Measurements from ENCODE around the gene ADARB2. TPM values are rescaled to one million over a fixed set of nuclear protein-coding genes. Genes with fewer than 3 reads are reported as not detected.

ADARB2 gene
- total and polyA plus RNA-seq, 2 donors = 0.66 to 2.5 TPM

DNA sequence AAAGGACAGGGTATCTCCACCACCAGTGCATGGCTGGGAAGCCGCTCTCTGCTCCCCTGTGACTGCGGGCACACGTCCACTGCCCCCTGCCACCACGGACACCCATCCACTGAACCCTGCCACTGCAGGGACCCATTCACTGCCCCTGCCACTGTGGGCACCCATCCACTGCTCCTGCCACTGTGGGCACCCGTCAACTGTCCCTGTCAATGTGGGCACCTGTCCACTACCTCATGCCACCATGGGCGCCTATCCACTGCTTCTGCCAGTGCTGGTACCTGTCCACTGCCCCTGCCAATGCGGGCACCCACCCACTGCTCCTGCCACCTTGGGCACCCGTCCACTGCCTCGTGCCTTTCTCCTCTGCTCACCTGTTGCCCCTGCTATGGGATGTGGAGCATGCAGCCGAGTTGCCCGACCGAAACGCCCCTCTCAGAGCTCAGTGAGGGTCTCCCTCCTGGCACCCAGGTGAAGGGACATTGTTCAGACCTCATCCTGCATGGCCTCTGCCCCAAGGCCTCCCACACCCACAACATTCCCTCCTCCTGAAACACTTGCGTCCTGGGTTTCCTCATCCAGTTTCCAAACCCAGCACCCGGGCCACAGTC lies 207.4 kb downstream of the ADARB2 start:
- Histone ChIP-seq H3K4me3 (ENCODE audit: low read length in 2 of 2) (no peak overlapping the region), H3K9me3 (ENCODE audit: control insufficient read depth in 2 of 2, insufficient read depth in 1 of 2, low read length in 1 of 2) (peaks cover 0 to 4% of the 10 kb centered on the region in 2 donors), H3K27ac (ENCODE audit: low read depth in 1 of 2, low read length in 1 of 2) (no peak overlapping the region), H3K4me1 (ENCODE audit: control insufficient read depth in 2 of 2, insufficient read depth in 2 of 2, low read length in 2 of 2) (peaks cover 0 to 8% of the 10 kb centered on the region in 2 donors), H3K27me3 (ENCODE audit: control insufficient read depth in 2 of 2, insufficient read depth in 1 of 2, low read length in 1 of 2) (no peaks in the 10 kb centered on the region), H3K36me3 (ENCODE audit: control insufficient read depth in 2 of 2, insufficient read depth in 2 of 2, low read length in 1 of 2) (no peaks in the 10 kb centered on the region)
- WGBS = 95% methylated on average over 15 of the region's 15 CpGs
- no peak for DNase-seq (ENCODE audit: low read depth in 6 of 9, low spot score in 9 of 9)

GRCh38 chr10:1527951-1528350 lies 209.4 kb downstream of the ADARB2 start:
- Histone ChIP-seq H3K9me3 (ENCODE audit: control insufficient read depth in 2 of 2, insufficient read depth in 1 of 2, low read length in 1 of 2) (peaks cover 0 to 4% of the 10 kb centered on the region in 2 donors), H3K4me3 (ENCODE audit: low read length in 2 of 2) (no peak overlapping the region), H3K4me1 (ENCODE audit: control insufficient read depth in 2 of 2, insufficient read depth in 2 of 2, low read length in 2 of 2) (peaks cover 0 to 8% of the 10 kb centered on the region in 2 donors), H3K27me3 (ENCODE audit: control insufficient read depth in 2 of 2, insufficient read depth in 1 of 2, low read length in 1 of 2) (no peaks in the 10 kb centered on the region), H3K36me3 (ENCODE audit: control insufficient read depth in 2 of 2, insufficient read depth in 2 of 2, low read length in 1 of 2) (no peaks in the 10 kb centered on the region), H3K27ac (ENCODE audit: low read depth in 1 of 2, low read length in 1 of 2) (no peak overlapping the region)
- WGBS = 90% methylated on average over 15 of the region's 15 CpGs
- no peak for DNase-seq (ENCODE audit: low read depth in 6 of 9, low spot score in 9 of 9)

GRCh38 chr10:1526436-1527055 lies 210.8 kb downstream of the ADARB2 start:
- H3K4me1 ChIP-seq (ENCODE audit: control insufficient read depth in 2 of 2, insufficient read depth in 2 of 2, low read length in 2 of 2) = peaks cover 0 to 2% of the 10 kb centered on the region in 2 donors
- H3K9me3 ChIP-seq (ENCODE audit: control insufficient read depth in 2 of 2, insufficient read depth in 1 of 2, low read length in 1 of 2) = peaks cover 0 to 4% of the 10 kb centered on the region in 2 donors
- H3K36me3 ChIP-seq (ENCODE audit: control insufficient read depth in 2 of 2, insufficient read depth in 2 of 2, low read length in 1 of 2) = no peaks in the 10 kb centered on the region
- peak in 3 of 9 donors; percentile 8 to 44 (median 40) for DNase-seq (ENCODE audit: low read depth in 6 of 9, low spot score in 9 of 9)
- 65% methylated on average over 18 of the region's 18 CpGs for WGBS
- no peaks in the 10 kb centered on the region for H3K27me3 ChIP-seq (ENCODE audit: control insufficient read depth in 2 of 2, insufficient read depth in 1 of 2, low read length in 1 of 2)
- H3K4me3 ChIP-seq (ENCODE audit: low read length in 2 of 2) = peak overlapping the region in 1 of 2 donors; percentile 18
- no peak overlapping the region for H3K27ac ChIP-seq (ENCODE audit: low read depth in 1 of 2, low read length in 1 of 2)

DNA sequence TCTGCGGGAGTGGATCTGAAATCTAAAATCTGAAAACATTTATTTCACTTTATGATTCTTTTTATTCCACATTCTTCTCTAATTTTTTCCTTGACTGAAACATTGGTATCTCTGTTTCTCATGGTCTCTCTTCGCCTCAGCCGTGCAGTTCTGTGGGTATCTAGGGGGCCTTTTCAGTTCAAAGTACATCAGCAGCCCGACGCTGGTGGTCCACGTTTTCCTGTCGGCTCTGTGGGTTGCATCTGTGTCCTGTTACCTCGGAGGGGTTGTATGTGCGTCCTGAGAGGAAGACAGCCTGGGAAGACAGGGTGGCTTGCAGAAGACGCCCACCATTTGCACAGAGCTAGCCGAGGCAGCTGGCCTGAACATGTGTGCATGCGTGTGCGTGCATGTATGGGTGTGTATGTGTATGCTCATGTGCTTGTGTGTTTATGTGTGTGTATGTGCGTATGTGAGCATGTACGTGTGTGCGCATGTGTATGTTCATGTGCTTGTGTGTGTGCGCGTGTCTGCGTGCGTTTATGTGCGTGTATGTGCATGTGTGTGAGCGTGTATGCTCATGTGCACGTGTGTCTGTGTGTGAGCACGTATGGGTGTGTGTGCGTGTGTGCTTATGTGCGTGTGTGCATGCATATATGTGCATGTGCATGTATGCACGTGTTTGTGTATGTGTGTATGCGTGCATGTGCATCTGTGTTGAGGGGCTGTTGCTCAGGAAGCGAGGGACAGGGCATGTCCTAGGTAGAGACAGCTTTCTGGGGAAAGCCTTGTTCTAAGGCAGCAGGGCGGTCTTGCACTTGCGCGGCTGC lies 211.8 kb downstream of the ADARB2 start:
- WGBS = 95% methylated on average over 32 of the region's 32 CpGs

DNA sequence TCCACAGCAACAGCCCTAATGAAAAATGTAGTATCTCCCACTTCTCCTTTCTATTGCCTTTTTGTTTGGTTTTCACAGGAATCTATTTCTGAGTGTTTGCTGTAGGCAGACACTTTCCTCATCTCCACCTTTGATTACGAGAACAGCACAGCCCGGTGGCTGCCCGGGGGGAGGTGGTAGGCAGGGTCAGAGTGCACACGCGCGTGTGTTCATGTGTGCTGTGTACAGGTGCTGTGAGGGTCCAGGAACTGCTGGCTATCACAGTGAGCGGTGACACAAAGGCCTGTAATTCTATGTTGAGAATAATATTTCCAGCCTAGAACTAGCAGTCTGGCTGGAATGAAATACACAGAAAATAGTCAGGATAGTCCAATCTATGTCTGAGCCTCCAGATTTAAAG lies 212.8 kb downstream of the ADARB2 start:
- Histone ChIP-seq H3K36me3 (ENCODE audit: control insufficient read depth in 2 of 2, insufficient read depth in 2 of 2, low read length in 1 of 2) (no peaks in the 10 kb centered on the region), H3K4me3 (ENCODE audit: low read length in 2 of 2) (no peak overlapping the region), H3K9me3 (ENCODE audit: control insufficient read depth in 2 of 2, insufficient read depth in 1 of 2, low read length in 1 of 2) (no peaks in the 10 kb centered on the region), H3K27me3 (ENCODE audit: control insufficient read depth in 2 of 2, insufficient read depth in 1 of 2, low read length in 1 of 2) (no peaks in the 10 kb centered on the region), H3K4me1 (ENCODE audit: control insufficient read depth in 2 of 2, insufficient read depth in 2 of 2, low read length in 2 of 2) (no peaks in the 10 kb centered on the region), H3K27ac (ENCODE audit: low read depth in 1 of 2, low read length in 1 of 2) (no peak overlapping the region)
- no peak for DNase-seq (ENCODE audit: low read depth in 6 of 9, low spot score in 9 of 9)
- 96% methylated on average over 7 of the region's 7 CpGs for WGBS

More for the DNA sequence above, 211.8 kb downstream of the ADARB2 start:
- Histone ChIP-seq H3K9me3 (ENCODE audit: control insufficient read depth in 2 of 2, insufficient read depth in 1 of 2, low read length in 1 of 2) (peaks cover 0 to 4% of the 10 kb centered on the region in 2 donors), H3K27me3 (ENCODE audit: control insufficient read depth in 2 of 2, insufficient read depth in 1 of 2, low read length in 1 of 2) (no peaks in the 10 kb centered on the region), H3K36me3 (ENCODE audit: control insufficient read depth in 2 of 2, insufficient read depth in 2 of 2, low read length in 1 of 2) (no peaks in the 10 kb centered on the region), H3K4me3 (ENCODE audit: low read length in 2 of 2) (no peak overlapping the region), H3K27ac (ENCODE audit: low read depth in 1 of 2, low read length in 1 of 2) (no peak overlapping the region), H3K4me1 (ENCODE audit: control insufficient read depth in 2 of 2, insufficient read depth in 2 of 2, low read length in 2 of 2) (no peaks in the 10 kb centered on the region)
- DNase-seq (ENCODE audit: low read depth in 6 of 9, low spot score in 9 of 9) = no peak

DNA sequence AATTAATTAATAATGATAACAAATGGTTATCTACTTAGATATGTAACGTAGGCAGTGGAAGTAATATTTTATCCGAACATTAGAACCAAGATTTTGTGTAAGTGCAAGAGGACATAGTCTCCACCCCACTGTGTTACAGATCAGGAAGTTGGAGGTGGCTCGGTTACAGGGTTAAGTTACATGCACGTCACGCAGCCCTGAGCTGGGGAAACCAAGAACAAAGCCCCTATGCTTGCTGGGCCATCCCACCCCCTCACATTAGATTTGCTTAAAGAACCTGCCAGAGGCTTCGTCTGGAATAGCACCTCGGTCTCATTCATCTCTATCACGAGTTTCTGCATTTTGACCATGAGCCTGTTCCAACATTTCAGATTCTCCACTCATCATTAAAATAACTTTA lies 214.1 kb downstream of the ADARB2 start:
- H3K27me3 ChIP-seq (ENCODE audit: control insufficient read depth in 2 of 2, insufficient read depth in 1 of 2, low read length in 1 of 2) = no peaks in the 10 kb centered on the region
- H3K36me3 ChIP-seq (ENCODE audit: control insufficient read depth in 2 of 2, insufficient read depth in 2 of 2, low read length in 1 of 2) = no peaks in the 10 kb centered on the region
- no peak overlapping the region for H3K4me3 ChIP-seq (ENCODE audit: low read length in 2 of 2)
- no peaks in the 10 kb centered on the region for H3K9me3 ChIP-seq (ENCODE audit: control insufficient read depth in 2 of 2, insufficient read depth in 1 of 2, low read length in 1 of 2)
- WGBS = 74% methylated on average over 8 of the region's 8 CpGs
- H3K27ac ChIP-seq (ENCODE audit: low read depth in 1 of 2, low read length in 1 of 2) = no peak overlapping the region
- DNase-seq (ENCODE audit: low read depth in 6 of 9, low spot score in 9 of 9) = no peak
- H3K4me1 ChIP-seq (ENCODE audit: control insufficient read depth in 2 of 2, insufficient read depth in 2 of 2, low read length in 2 of 2) = no peaks in the 10 kb centered on the region

DNA sequence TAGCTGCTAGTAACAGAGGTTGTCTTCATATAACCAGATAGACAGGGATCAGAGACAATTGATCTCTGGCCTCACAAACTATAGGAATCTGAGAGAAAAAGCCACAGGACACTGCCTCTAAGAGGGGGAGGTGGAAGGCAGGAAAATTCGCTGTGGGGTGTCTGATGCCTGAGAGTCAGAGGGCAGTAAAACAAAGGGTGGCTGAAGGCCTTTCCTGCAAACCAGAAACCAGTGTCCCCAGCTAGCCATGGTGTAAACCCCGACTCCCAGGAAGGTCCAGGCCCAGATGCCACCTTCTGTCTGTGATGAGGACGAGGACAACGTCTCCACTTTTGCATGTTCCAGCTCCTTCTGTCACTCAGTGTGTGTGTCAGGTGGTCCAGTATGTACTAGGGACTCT lies 215.1 kb downstream of the ADARB2 start:
- 70% methylated on average over 4 of the region's 4 CpGs for WGBS
- Histone ChIP-seq H3K36me3 (ENCODE audit: control insufficient read depth in 2 of 2, insufficient read depth in 2 of 2, low read length in 1 of 2) (no peaks in the 10 kb centered on the region), H3K4me3 (ENCODE audit: low read length in 2 of 2) (no peak overlapping the region), H3K9me3 (ENCODE audit: control insufficient read depth in 2 of 2, insufficient read depth in 1 of 2, low read length in 1 of 2) (no peaks in the 10 kb centered on the region), H3K27ac (ENCODE audit: low read depth in 1 of 2, low read length in 1 of 2) (no peak overlapping the region), H3K27me3 (ENCODE audit: control insufficient read depth in 2 of 2, insufficient read depth in 1 of 2, low read length in 1 of 2) (no peaks in the 10 kb centered on the region), H3K4me1 (ENCODE audit: control insufficient read depth in 2 of 2, insufficient read depth in 2 of 2, low read length in 2 of 2) (no peaks in the 10 kb centered on the region)
- no peak for DNase-seq (ENCODE audit: low read depth in 6 of 9, low spot score in 9 of 9)

DNA sequence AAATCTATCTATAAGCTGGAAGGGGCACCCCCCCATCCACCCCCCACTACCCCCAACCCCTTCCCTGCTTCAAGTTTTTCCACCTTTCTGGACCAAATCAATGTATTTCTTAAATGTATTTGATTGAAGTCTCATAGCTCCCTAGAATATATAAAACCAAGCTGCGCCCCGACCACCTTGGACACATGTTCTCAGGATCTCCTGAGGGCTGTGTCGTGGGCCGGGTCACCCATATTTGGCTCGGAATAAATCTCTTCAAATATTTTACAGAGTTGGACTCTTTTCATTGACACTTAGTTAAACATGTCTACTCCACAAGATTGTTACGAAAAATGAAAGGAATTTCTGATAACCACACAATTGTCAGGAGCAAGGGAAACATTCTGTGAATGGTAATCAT lies 215.6 kb downstream of the ADARB2 start:
- H3K9me3 ChIP-seq (ENCODE audit: control insufficient read depth in 2 of 2, insufficient read depth in 1 of 2, low read length in 1 of 2) = no peaks in the 10 kb centered on the region
- no peaks in the 10 kb centered on the region for H3K36me3 ChIP-seq (ENCODE audit: control insufficient read depth in 2 of 2, insufficient read depth in 2 of 2, low read length in 1 of 2)
- H3K4me3 ChIP-seq (ENCODE audit: low read length in 2 of 2) = no peak overlapping the region
- no peak overlapping the region for H3K27ac ChIP-seq (ENCODE audit: low read depth in 1 of 2, low read length in 1 of 2)
- no peaks in the 10 kb centered on the region for H3K27me3 ChIP-seq (ENCODE audit: control insufficient read depth in 2 of 2, insufficient read depth in 1 of 2, low read length in 1 of 2)
- DNase-seq (ENCODE audit: low read depth in 6 of 9, low spot score in 9 of 9) = no peak
- WGBS = 96% methylated on average over 6 of the region's 6 CpGs
- no peaks in the 10 kb centered on the region for H3K4me1 ChIP-seq (ENCODE audit: control insufficient read depth in 2 of 2, insufficient read depth in 2 of 2, low read length in 2 of 2)

GRCh38 chr10:1520909-1521565 lies 216.3 kb downstream of the ADARB2 start:
- Histone ChIP-seq H3K4me1 (ENCODE audit: control insufficient read depth in 2 of 2, insufficient read depth in 2 of 2, low read length in 2 of 2) (no peaks in the 10 kb centered on the region), H3K27ac (ENCODE audit: low read depth in 1 of 2, low read length in 1 of 2) (no peak overlapping the region), H3K4me3 (ENCODE audit: low read length in 2 of 2) (no peak overlapping the region), H3K9me3 (ENCODE audit: control insufficient read depth in 2 of 2, insufficient read depth in 1 of 2, low read length in 1 of 2) (no peaks in the 10 kb centered on the region), H3K36me3 (ENCODE audit: control insufficient read depth in 2 of 2, insufficient read depth in 2 of 2, low read length in 1 of 2) (no peaks in the 10 kb centered on the region), H3K27me3 (ENCODE audit: control insufficient read depth in 2 of 2, insufficient read depth in 1 of 2, low read length in 1 of 2) (no peaks in the 10 kb centered on the region)
- WGBS = 90% methylated on average over 14 of the region's 14 CpGs
- DNase-seq (ENCODE audit: low read depth in 6 of 9, low spot score in 9 of 9) = no peak

Measured in thymus (tissue), 11 donors.